ENCODE results near the gene CASTOR1. TPM values are rescaled to one million over a fixed set of nuclear protein-coding genes. Genes with fewer than 3 reads are reported as not detected.

The CASTOR1 gene
- total RNA-seq, 2 donors from 2014 or later = 6.2 to 7.4 TPM

DNA sequence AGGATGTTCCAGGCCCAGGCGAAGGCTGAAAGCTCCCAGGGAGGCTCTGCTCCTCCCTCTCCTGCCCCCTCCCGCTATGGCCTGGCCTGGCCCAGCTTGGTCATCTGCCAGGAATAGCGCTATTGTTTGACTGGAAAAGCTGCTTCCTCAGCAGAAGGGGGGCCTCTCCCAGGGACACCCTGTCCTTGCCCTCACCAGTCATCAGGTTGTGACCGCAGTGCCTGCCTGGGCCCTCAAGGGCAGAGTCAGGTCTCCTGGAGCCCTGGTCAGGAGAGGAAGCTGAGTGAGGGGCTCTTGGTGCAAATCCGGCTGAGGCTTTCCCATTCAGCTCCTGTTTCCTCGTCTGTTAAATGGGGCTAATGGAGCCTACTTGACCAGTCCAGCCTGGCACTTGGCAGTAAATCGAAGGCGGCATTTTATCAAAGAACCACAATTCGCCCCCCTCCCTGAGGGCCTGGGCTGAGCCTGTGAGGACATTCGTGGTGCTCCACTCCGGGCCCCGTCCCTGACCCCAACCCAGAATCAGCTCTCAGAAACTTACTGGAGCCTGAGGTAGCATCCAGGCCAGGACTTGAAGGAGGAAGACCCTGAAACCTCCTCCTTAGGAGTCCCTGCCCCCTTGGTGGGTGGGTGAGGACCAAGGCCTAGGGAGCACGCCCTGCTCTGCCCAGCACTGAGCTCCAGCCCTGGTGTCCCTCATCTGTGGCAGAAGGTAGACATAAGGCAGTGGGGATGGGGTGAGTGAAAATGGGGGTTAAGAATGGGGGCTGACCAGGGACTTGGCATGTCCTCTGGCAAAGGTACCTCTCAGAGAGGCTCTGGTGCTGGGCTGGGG lies 2.0 kb upstream of the CASTOR1 start:
- no peak for DNase-seq
- Mint-ChIP-seq H3K27me3 (ENCODE audit: low read depth) (no peaks in the 10 kb centered on the region), H3K27ac (no peak overlapping the region), H3K4me1 (ENCODE audit: low read depth) (peaks cover 38% of the 10 kb centered on the region), H3K36me3 (ENCODE audit: insufficient read depth in 2 of 2) (peaks cover 0 to 8% of the 10 kb centered on the region in 2 donors), H3K9me3 (no peaks in the 10 kb centered on the region), H3K4me3 (no peak overlapping the region)
- no peak for ATAC-seq (replicated peaks in 1 of 2)

DNA sequence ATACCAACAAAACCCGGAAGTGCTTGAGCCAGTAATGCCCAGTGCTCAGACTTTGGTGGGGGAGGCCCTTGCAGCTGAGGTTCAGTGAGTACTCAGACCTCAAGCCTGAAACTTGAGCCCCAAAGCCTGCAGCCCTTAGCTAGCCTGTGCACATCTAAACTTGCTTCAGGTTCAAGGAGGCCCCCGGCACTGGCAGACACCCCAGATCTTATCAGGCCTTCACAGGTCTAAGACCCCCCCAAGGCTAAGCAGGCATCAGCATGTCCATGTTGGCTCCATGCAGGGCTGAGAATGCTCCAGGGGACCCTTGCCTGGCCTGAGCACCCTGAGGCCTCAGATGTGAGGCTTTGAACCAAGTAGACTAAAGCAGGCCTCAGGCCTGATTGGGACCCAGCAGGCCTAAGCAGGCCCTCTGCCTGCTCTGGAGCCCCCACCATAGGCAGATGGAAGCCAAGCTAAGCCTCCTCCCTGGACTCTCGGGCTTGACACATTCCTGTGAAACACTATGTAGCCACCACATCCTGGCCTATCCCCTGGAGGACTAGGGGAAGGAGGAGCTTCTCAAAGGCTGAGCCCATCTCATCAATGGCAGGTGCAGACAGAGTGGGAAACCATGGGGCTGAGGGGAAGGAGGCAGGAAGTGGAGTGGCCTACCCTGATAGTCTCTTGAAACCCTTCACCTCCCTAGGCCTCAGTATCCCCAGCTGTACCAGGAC lies 1.2 kb upstream of the CASTOR1 start:
- no peak for ATAC-seq (replicated peaks in 1 of 2)
- Mint-ChIP-seq H3K27ac (no peak overlapping the region), H3K9me3 (no peaks in the 10 kb centered on the region), H3K4me1 (ENCODE audit: low read depth) (peaks cover 30% of the 10 kb centered on the region), H3K27me3 (ENCODE audit: low read depth) (no peaks in the 10 kb centered on the region), H3K4me3 (peak overlapping the region; percentile 90), H3K36me3 (ENCODE audit: insufficient read depth in 2 of 2) (peaks cover 0 to 8% of the 10 kb centered on the region in 2 donors)
- DNase-seq = no peak

DNA sequence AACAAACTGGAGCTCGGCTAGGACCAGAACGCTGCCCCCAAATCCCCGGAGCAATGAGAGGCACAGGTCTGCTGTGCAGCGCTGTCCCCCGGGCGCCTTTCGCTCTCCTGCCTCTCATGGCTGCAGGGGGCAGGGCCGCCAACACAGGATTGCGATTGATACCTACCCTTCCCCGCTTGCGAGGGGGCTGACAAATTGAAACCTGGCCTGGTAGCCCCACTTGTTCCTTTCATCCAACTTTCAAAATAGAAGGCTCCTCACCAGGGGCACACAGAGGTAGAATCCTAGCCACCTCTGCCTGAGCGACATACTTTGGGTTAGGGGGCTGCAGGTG lies 642 bp upstream of the CASTOR1 start:
- H3K4me3 Mint-ChIP-seq = peak overlapping the region; percentile 90
- H3K9me3 Mint-ChIP-seq = no peaks in the 10 kb centered on the region
- H3K4me1 Mint-ChIP-seq (ENCODE audit: low read depth) = peaks cover 30% of the 10 kb centered on the region
- peak overlapping the region; percentile 19 for H3K27ac Mint-ChIP-seq
- ATAC-seq (replicated peaks in 1 of 2) (peak; percentile 16 to 25), DNase-seq (no peak)
- H3K27me3 Mint-ChIP-seq (ENCODE audit: low read depth) = no peaks in the 10 kb centered on the region
- H3K36me3 Mint-ChIP-seq (ENCODE audit: insufficient read depth in 2 of 2) = peaks cover 0 to 8% of the 10 kb centered on the region in 2 donors

DNA sequence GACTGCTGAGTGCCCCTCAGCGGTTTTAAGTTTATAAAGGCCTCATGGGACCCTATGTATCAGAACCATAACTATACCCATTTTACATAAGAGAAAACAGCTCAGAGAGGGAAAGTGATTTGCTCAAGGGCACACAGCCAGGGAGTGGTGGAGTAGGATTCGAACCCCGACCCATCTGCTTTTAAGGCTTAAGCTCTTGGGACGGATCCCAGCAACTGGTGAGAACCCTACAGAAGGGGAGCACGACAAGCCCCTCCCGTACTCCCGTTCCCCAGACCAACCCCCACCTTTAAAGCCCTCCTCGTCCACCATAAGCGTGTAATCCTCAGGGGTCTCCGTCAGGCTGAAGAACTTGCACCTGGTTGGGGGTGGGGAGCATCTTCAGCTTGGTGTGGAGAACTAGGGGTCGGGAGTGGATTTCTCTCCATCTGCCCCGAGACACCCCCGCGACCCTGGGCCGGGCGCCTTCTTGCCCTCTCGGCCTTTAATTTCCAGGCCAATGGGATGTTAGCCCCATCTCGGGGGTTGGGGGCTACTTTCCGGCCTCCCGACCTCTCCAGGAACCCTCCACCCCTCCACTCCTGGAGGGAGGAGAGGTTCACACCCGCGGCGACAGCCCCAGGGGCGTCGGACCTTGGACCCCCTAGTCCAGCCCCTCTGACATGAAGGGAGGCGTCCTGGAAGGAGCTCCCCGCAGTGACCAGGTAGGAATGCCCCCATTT lies 725 bp downstream of the CASTOR1 start:
- Mint-ChIP-seq H3K27ac (peak overlapping the region; percentile 60), H3K36me3 (ENCODE audit: insufficient read depth in 2 of 2) (peaks cover 0 to 3% of the 10 kb centered on the region in 2 donors), H3K4me1 (ENCODE audit: low read depth) (peaks cover 30% of the 10 kb centered on the region), H3K27me3 (ENCODE audit: low read depth) (no peaks in the 10 kb centered on the region), H3K4me3 (peak overlapping the region; percentile 90), H3K9me3 (no peaks in the 10 kb centered on the region)
- no peak for DNase-seq
- ATAC-seq (replicated peaks in 1 of 2) = no peak

DNA sequence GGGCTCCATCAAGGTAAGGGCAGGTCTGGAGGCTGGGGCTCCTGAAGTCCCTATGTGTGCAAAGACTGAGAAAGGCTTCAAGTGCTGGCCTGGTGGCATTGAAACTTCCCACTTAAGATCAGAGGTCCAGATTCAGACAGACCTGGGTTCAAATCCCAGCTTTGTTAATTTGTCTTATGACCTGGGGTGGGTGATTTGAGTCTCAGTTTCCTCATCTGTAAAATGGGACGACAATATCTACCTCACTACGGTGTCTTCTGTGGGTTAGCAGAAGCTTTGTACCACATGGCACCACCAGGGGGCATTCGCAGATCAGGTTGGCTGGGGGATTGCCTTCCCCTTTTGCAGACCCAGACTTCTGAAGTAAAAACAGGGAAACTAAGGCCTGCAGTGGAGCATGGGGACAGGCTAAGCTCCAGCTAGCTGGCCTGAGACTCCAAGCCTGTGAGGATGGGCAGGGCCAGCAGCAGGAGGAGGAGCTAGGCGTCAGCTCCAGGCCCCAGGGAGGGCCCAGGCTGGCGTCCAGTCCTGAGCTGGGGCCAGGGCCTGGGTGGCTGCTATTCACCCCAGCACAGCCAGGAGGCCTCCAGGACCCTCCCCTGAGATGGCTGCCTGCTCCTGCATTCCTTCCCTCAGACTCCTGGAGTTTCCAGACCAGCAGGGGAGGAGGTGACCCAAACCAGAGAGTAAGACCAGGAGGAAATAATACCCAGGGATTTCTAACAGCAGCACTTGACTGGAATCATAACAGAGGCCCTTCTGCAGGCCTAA lies 1.5 kb downstream of the CASTOR1 start:
- peak overlapping the region; percentile 60 for H3K27ac Mint-ChIP-seq
- peak; percentile 88 to 89 for DNase-seq
- no peaks in the 10 kb centered on the region for H3K27me3 Mint-ChIP-seq (ENCODE audit: low read depth)
- H3K4me3 Mint-ChIP-seq = peak overlapping the region; percentile 90
- ATAC-seq (replicated peaks in 1 of 2) = peak; percentile 50 to 54
- peaks cover 35% of the 10 kb centered on the region for H3K4me1 Mint-ChIP-seq (ENCODE audit: low read depth)
- H3K9me3 Mint-ChIP-seq = no peaks in the 10 kb centered on the region
- H3K36me3 Mint-ChIP-seq (ENCODE audit: insufficient read depth in 2 of 2) = peaks cover 0 to under 1% of the 10 kb centered on the region in 2 donors

DNA sequence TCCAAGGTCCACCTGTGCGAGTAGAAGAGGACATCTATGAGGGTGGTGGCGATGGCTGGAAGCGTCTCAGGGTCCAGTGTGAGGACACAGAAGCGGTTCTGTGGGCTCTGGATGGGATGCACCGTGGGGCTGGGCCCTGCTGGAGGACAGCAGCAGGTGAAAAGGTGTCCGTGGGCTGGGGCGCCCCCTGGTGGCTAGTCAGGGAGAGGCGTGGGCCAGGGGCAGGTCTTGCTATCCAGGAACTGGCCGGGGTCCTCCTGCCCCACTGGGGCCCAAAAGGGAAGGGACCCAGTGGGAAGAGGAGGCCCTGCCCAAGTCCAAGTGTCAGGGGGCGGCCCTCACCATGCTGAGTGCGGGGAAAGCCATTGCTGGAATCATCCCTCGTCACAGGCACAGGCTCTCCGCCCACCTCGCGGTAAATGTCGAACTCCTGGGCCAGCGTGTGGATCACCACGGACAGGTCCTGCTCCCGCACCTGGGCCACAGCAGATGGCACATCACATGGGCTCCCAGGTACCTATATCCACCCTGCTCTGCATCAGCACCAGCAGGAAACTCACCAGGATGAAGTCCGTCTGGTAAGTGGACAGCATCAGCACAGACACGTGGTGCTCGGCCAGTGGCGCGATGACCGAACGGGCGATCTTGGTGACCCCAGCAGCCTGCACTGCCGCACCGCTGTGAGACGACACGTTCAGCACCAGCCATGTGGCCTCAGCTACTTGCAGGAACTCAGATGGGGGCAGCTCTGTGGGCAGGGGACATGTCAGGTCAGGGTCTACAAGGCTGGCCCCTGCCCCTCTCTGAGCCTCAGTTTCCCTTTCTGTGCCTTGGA lies 2.3 kb downstream of the CASTOR1 start:
- no peaks in the 10 kb centered on the region for H3K9me3 Mint-ChIP-seq
- peak; percentile 88 to 94 for DNase-seq
- peaks cover 38% of the 10 kb centered on the region for H3K4me1 Mint-ChIP-seq (ENCODE audit: low read depth)
- peak; percentile 41 to 45 for ATAC-seq (replicated peaks in 1 of 2)
- no peak overlapping the region for H3K4me3 Mint-ChIP-seq
- H3K27ac Mint-ChIP-seq = no peak overlapping the region
- H3K36me3 Mint-ChIP-seq (ENCODE audit: insufficient read depth in 2 of 2) = no peaks in the 10 kb centered on the region
- no peaks in the 10 kb centered on the region for H3K27me3 Mint-ChIP-seq (ENCODE audit: low read depth)

DNA sequence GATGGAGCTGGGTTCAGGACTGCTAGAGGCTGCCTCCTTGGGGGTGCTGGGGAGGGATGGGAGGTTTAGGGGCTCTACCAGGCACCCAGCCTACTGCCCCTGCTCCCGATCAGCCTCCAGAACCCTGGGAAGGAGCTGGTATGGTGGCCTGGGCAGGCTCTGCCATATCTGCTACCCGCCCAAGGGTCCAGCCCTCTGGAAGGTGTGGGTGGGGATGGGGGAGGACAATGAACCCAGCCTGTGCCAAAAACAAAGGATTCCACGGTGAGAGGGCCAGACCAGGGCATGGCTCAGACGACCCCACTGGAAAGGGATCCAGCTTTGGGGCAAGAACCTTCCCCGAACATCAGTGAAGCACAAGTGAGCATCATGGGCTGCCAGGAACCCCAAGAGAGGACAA lies 3.0 kb downstream of the CASTOR1 start:
- Mint-ChIP-seq H3K27ac (no peak overlapping the region), H3K4me3 (no peak overlapping the region), H3K36me3 (ENCODE audit: insufficient read depth in 2 of 2) (no peaks in the 10 kb centered on the region), H3K27me3 (ENCODE audit: low read depth) (no peaks in the 10 kb centered on the region), H3K9me3 (no peaks in the 10 kb centered on the region), H3K4me1 (ENCODE audit: low read depth) (peaks cover 38% of the 10 kb centered on the region)
- no peak for ATAC-seq (replicated peaks in 1 of 2)
- DNase-seq = no peak

DNA sequence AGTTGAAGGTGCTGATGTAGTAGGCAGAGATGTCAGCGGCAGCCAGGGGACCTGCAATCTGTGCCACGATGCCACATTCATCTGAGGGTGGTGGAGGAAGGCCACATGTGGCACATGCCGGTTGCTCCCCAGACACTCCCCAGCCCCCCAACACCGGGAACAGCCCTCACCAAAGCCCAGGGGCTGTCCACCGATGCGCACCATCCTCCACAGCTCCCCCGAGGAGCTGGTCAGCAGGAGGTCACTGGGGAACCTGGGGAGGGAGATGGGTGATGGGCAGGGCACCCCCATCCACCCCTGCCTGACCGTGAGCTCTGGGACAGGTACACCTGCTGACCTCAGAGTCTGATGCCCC lies 3.5 kb downstream of the CASTOR1 start:
- ATAC-seq (replicated peaks in 1 of 2) = no peak
- no peaks in the 10 kb centered on the region for H3K9me3 Mint-ChIP-seq
- no peak overlapping the region for H3K27ac Mint-ChIP-seq
- no peaks in the 10 kb centered on the region for H3K36me3 Mint-ChIP-seq (ENCODE audit: insufficient read depth in 2 of 2)
- H3K27me3 Mint-ChIP-seq (ENCODE audit: low read depth) = no peaks in the 10 kb centered on the region
- no peak overlapping the region for H3K4me3 Mint-ChIP-seq
- H3K4me1 Mint-ChIP-seq (ENCODE audit: low read depth) = peaks cover 38% of the 10 kb centered on the region
- DNase-seq = no peak

DNA sequence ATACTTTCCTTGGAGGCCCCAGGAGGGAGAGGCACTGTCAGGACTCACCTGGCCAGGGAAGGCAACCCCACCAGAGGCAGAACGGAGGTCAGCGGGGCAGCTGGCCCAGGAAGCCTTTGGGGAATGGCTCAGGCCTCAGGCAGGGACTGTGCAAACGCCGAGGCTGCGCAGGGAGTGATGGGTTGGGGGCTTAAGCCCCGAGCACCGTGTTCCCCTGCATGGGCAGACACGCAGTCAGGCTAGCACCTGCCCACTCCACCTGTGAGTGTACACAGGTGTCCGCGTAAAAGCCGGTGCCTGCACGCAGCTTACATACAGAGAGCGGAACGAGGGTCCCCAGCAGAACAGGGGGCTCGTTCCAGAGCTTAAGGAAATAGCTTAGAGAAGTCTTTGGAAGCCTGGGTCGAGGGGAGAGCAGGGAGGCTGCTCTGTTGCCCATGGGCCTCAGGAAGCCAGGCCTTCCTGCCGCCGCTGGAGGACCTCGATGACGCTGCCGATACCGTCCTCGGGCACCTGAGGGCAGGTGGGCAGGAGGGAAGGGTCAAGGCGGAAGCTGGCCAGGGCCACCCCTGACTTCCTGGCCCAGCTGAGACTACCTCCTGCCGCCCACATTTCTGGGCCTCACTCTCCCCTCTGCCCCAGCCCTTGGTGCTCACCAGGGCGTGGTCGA lies 4.0 kb downstream of the CASTOR1 start:
- Mint-ChIP-seq H3K27ac (peak overlapping the region; percentile 28), H3K36me3 (ENCODE audit: insufficient read depth in 2 of 2) (no peaks in the 10 kb centered on the region), H3K27me3 (ENCODE audit: low read depth) (no peaks in the 10 kb centered on the region), H3K4me1 (ENCODE audit: low read depth) (peaks cover 35% of the 10 kb centered on the region), H3K9me3 (no peaks in the 10 kb centered on the region), H3K4me3 (no peak overlapping the region)
- no peak for DNase-seq
- ATAC-seq (replicated peaks in 1 of 2) = no peak

DNA sequence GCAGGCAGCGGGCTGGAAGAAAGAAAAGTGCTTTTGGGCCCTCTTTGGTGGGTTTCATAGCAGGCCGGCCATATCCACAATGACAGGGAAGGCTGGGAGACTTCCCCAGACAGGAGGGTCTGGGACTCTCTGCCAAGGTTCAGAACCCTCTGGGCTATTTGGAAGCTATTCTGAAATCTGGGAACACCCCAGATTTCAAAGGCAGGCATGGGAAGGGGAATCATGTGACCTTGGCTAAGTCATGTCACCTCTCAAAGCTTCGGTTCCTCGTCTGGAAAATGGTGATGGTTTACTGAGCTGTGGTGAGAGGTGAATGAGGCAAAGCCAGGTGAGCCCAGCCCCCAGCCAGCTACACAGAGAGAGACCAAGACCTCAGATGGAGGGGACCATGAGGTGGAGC lies 4.6 kb downstream of the CASTOR1 start:
- Mint-ChIP-seq H3K27ac (peak overlapping the region; percentile 27), H3K4me3 (no peak overlapping the region)
- ATAC-seq (replicated peaks in 1 of 2) = no peak

DNA sequence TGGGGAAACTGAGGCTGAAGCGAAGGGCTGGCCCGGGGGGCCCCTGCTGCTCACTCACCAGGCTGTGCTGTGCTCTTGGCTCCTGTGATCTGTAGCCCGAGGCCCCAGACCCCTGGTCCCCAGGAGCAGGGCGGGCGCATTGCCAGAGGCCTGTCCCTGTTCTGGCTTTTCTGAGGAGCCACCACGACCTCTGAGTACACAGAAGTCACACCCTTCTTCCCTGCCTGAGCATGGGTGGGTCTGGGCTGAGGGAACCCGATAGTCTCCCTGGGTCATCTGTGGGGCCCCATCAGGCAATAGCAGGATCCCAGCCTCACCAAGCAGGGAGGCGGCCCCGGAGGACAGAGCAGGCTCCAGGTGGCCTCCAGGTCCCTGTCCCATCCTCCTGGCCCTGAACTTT lies 5.1 kb downstream of the CASTOR1 start:
- Mint-ChIP-seq H3K27me3 (ENCODE audit: low read depth) (no peaks in the 10 kb centered on the region), H3K36me3 (ENCODE audit: insufficient read depth in 2 of 2) (no peaks in the 10 kb centered on the region), H3K27ac (no peak overlapping the region), H3K4me1 (ENCODE audit: low read depth) (peaks cover 36% of the 10 kb centered on the region), H3K4me3 (no peak overlapping the region), H3K9me3 (no peaks in the 10 kb centered on the region)
- ATAC-seq (replicated peaks in 1 of 2) (no peak), DNase-seq (no peak)

More for the DNA sequence above, 4.6 kb downstream of the CASTOR1 start:
- Mint-ChIP-seq H3K4me1 (ENCODE audit: low read depth) (peaks cover 31% of the 10 kb centered on the region), H3K27me3 (ENCODE audit: low read depth) (no peaks in the 10 kb centered on the region), H3K36me3 (ENCODE audit: insufficient read depth in 2 of 2) (no peaks in the 10 kb centered on the region), H3K9me3 (no peaks in the 10 kb centered on the region)
- no peak for DNase-seq

DNA sequence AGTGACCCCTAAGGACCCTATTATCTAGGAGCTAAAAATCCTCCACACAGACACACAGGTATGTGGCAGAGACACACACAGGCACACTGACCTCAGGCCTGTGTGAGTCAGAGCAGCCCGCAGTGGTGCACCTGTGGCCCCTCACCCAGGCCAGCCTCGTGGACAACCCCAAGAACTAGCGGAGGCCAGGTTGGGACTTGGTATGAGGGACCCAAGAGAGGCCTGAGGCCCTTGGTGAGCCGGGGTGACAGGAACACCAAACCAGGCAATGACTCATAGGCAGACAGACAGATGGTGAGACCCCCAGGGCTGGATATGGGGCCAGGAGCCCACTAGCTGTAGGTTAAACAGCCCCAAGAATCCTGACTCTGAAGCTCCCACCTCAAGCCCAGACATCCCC lies 6.0 kb downstream of the CASTOR1 start:
- no peak overlapping the region for H3K4me3 Mint-ChIP-seq
- H3K9me3 Mint-ChIP-seq = no peaks in the 10 kb centered on the region
- H3K27ac Mint-ChIP-seq = no peak overlapping the region

More for the DNA sequence above, 6.0 kb downstream of the CASTOR1 start:
- ATAC-seq (replicated peaks in 1 of 2) (no peak), DNase-seq (no peak)
- no peaks in the 10 kb centered on the region for H3K27me3 Mint-ChIP-seq (ENCODE audit: low read depth)
- no peaks in the 10 kb centered on the region for H3K36me3 Mint-ChIP-seq (ENCODE audit: insufficient read depth in 2 of 2)
- H3K4me1 Mint-ChIP-seq (ENCODE audit: low read depth) = peaks cover 40% of the 10 kb centered on the region

Data from activated T-cell treated with anti-CD3 and anti-CD28 coated beads, Interleukin-2, amount 50 U/mL, for 72 hours (primary cell).